ENCODE results near the gene TMEM271. TPM values are rescaled to one million over a fixed set of nuclear protein-coding genes. Genes with fewer than 3 reads are reported as not detected.

Gene TMEM271, protein sequence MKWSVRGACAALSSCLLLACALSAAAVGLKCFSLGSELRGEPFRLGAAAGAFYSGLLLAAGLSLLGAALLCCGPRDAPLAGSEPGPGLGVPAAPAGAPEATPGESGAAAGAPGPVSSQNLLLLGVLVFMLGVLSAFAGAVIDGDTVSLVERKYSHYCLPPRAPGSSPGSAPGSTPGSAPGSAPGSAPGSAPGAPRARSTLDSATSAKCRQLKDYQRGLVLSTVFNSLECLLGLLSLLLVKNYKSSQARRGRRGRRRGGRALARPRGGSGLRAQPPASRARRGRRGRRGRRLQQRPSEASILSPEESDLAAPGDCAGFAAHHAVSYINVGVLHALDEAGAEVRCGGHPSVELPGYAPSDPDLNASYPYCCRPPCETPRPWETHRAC
- not detected for total RNA-seq
- long read RNA-seq = 0 reads

DNA sequence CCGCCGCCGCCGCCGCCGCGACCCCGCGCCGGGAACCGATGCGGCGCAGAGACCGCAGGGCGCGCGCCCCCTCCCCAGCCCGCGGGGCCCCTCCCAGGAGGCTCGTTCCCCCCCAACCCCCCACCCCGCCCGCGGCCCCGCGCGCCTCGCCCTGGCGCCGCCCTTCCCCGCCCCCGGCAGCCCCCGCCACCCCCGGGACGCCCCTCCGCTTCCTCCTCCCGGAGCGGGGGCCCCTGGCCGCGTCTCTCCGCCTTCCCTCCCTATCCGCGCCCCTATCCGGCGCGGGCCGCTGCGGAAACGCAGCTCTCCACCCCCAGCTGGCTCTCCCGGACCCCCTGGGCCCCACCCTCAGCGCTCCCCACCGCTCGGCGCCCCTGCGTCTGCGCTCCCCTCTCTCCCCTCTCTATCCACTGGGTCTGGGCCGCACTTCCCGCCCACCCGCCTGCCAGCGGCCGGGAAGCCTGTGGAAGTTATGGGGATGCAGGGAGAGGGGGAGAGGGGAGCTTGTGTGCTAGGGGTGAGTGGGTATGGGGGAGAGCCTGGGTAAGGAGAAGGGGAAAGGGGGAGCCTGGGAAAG lies at the start of gene TMEM271:
TSS of gene TMEM271 (minus strand) at position 51 of the 577 bp plus-strand sequence. CDS start 233 bp downstream, outside the sequence.
- Histone ChIP-seq H3K4me3 (no peak within 1 kb of the TSS), H3K9me3 (no peaks in the 10 kb centered on the region), H3K27ac (no peak within 1 kb of the TSS), H3K27me3 (peaks cover 81% of the 10 kb centered on the region), H3K4me1 (no peaks in the 10 kb centered on the region), H3K36me3 (no peaks in the 10 kb centered on the region)
- ATAC-seq = no peak
- intact Hi-C loops (cut with DNase I) = no loop called here
- TF ChIP-seq, protein P1, sequence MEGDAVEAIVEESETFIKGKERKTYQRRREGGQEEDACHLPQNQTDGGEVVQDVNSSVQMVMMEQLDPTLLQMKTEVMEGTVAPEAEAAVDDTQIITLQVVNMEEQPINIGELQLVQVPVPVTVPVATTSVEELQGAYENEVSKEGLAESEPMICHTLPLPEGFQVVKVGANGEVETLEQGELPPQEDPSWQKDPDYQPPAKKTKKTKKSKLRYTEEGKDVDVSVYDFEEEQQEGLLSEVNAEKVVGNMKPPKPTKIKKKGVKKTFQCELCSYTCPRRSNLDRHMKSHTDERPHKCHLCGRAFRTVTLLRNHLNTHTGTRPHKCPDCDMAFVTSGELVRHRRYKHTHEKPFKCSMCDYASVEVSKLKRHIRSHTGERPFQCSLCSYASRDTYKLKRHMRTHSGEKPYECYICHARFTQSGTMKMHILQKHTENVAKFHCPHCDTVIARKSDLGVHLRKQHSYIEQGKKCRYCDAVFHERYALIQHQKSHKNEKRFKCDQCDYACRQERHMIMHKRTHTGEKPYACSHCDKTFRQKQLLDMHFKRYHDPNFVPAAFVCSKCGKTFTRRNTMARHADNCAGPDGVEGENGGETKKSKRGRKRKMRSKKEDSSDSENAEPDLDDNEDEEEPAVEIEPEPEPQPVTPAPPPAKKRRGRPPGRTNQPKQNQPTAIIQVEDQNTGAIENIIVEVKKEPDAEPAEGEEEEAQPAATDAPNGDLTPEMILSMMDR (IDR thresholded peaks at IDR 0.05) = no peak
- DNase-seq = no peak

DNA sequence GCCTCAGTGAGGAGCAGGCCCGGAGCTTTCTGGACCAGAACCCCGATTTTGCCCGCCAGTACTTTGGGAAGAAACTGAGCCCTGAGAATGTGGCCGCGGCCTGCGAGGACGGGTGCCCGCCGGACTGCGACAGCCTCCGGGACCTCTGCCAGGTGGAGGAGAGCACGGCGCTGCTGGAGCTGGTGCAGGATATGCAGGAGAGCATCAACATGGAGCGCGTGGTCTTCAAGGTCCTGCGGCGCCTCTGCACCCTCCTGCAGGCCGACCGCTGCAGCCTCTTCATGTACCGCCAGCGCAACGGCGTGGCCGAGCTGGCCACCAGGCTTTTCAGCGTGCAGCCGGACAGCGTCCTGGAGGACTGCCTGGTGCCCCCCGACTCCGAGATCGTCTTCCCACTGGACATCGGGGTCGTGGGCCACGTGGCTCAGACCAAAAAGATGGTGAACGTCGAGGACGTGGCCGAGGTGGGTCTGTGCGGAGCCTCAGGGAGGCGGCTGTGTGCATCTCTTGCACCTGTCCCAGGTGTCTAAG lies 49.6 kb upstream of the TMEM271 start:
- Histone ChIP-seq H3K4me3 (no peak overlapping the region), H3K27me3 (peaks cover 6% of the 10 kb centered on the region), H3K9me3 (no peaks in the 10 kb centered on the region), H3K4me1 (no peaks in the 10 kb centered on the region), H3K36me3 (no peaks in the 10 kb centered on the region), H3K27ac (no peak overlapping the region)
- ATAC-seq (no peak), DNase-seq (no peak)
- intact Hi-C loops (cut with DNase I) = no loop called here
- TF ChIP-seq, protein P1 (IDR thresholded peaks at IDR 0.05) = no peak

DNA sequence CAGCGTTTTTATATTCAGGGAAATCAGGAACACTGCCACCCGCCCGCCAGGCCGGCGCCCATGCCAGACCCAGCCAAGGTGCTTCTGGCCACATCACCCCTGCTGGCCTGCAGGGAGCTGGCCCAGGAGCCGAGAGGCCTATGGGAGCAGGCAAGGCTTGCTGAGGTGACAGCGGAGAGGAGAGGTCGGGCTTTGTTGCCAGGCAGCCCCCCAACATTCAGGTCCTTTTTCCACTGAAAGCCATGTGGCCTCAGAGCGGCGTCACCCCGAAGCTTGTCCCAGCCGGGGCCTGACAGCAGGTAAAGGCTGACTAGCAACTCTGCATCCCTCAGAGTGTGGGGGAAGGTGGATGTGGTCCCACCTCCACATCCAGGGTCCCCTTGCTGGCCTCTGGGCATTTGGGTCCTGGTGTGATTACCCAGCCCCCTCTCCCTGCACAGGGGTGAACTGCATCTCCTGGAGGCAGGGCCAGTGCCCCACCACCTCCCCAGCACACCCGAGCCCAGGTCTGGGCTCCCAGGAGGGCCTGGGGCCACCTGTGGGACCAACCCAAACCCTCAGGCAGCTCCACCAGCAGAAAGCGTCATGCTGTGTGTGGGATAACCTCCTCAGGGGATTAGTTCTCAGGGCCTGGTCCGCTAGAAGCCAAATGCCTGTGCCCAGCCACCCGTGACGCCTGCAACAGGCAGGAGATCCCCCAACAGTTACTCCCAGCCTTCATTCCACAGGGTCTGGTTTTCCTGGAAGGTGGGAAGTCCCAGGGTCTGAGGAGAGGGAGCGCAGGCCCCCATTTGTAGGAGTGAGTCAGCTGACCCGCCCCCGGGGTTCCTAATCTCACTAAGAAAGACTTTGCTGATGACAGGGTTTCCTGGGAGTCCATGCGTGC lies 48.9 kb upstream of the TMEM271 start, which contains the start of gene PDE6B:
TSS of gene PDE6B (plus strand) at position 869 of the 886 bp plus-strand sequence. CDS start 54 bp downstream, outside the sequence.
- Histone ChIP-seq H3K9me3 (no peaks in the 10 kb centered on the region), H3K4me3 (no peak within 1 kb of the TSS), H3K27ac (no peak within 1 kb of the TSS), H3K4me1 (no peaks in the 10 kb centered on the region), H3K27me3 (peaks cover 2% of the 10 kb centered on the region), H3K36me3 (no peaks in the 10 kb centered on the region)
- ATAC-seq (no peak), DNase-seq (no peak)
- intact Hi-C loops (cut with DNase I) = no loop called here
- TF ChIP-seq, protein P1 (IDR thresholded peaks at IDR 0.05) = no peak

DNA sequence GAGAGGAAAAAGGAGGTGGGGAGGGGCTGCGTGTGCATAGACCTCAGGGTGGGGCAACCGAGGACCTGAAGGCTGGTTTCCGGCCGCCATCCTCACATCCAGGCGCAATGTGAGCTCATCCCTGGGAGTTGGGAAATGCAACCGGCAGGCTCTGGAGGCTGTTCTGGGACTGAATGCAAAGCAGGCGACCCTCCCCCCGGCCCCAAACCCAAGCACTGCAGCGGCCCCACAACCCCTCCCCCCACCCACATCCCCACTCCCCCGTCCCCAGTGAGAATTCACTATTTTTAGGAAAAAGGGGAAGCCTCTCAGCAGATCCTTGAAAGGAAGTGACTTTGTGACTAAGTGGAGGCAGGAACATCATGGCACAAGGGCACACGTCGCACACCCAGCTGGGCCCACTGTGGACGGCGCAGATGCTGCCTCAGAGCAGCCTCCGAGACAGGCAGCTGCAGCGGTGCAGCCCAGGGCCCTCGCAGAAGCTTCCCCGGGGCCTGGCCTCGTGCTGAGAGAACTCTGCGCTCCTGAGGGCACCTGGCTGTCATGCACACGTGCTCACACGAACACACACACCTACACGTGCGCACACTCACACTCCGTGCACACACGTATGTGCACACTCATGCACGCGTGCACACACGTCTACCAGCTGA lies 47.9 kb upstream of the TMEM271 start:
- TF ChIP-seq, protein P1 (IDR thresholded peaks at IDR 0.05) = no peak
- Histone ChIP-seq H3K27ac (no peak overlapping the region), H3K9me3 (no peaks in the 10 kb centered on the region), H3K4me1 (no peaks in the 10 kb centered on the region), H3K4me3 (no peak overlapping the region), H3K36me3 (no peaks in the 10 kb centered on the region), H3K27me3 (no peaks in the 10 kb centered on the region)
- DNase-seq = no peak
- intact Hi-C loops (cut with DNase I) = no loop called here
- no peak for ATAC-seq

Data from upper lobe of right lung (tissue), 1 donor.